ENCODE data around the gene HECA.
"Not testable (repeated sequence)": the region's sequence is repeated elsewhere in the genome, so short reads cannot be mapped to it uniquely, and the experiment has no call there.

Gene HECA, protein sequence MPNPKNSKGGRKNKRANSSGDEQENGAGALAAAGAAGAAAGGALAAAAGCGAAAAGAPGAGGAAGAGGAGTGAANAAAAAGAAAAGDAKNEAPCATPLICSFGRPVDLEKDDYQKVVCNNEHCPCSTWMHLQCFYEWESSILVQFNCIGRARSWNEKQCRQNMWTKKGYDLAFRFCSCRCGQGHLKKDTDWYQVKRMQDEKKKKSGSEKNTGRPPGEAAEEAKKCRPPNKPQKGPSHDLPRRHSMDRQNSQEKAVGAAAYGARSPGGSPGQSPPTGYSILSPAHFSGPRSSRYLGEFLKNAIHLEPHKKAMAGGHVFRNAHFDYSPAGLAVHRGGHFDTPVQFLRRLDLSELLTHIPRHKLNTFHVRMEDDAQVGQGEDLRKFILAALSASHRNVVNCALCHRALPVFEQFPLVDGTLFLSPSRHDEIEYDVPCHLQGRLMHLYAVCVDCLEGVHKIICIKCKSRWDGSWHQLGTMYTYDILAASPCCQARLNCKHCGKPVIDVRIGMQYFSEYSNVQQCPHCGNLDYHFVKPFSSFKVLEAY

DNA sequence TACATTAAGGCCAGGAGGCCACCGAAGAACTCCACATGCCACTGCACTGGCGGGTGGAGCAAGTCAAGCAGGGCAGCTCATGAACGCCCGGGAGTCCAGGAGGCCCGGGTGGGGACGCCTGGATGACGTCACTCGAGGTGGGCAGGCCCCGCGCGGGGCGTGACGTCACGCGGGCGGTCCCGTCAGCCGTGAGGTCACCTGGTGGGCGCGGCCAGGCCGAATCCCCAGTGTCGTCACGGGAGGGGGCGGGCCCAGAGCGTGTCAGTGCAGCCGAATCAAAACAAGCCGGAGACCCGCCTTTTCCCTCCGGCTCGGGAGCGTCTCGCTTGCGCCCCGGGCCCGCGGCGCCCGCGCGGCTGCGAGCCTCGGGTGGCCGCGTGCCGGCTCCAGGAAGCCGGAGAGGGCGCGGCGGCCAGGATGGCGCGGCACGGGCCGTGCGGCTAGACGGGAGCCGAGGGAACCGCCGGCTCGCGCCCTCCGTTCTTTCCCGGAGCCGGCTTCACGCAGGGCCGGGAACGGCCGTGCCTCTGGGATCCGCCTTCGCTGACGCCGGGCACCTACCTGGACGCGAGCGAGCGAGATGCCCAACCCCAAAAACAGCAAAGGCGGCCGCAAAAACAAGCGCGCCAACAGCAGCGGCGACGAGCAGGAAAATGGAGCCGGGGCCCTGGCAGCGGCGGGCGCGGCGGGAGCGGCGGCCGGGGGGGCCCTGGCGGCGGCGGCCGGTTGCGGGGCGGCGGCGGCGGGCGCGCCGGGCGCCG lies at the start of gene HECA:
TSS of gene HECA (plus strand) at position 264 of the 761 bp plus-strand sequence. CDS start at position 581, 317 bp downstream.
- DNase-seq: peak; percentile 98 to 99

DNA sequence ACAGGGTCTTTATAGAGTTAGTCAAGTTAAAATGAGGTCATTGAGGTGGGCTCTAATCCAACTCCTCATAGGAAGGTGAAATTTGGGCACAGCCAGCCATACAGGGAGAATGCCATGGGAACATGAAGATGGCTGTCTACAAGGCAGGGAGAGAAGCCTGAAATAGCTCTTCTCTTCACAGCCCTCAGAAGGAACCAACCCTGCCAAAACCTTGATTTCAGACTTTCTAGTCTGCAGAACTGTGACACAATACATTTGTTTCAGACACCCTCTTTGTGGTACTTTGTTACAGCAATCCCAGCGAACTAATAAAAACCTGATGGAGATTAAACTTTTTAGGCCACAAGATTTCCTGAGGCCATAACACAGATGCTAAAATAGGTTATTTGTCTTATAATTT lies 43.1 kb upstream of the HECA start:
- DNase-seq: no peak

DNA sequence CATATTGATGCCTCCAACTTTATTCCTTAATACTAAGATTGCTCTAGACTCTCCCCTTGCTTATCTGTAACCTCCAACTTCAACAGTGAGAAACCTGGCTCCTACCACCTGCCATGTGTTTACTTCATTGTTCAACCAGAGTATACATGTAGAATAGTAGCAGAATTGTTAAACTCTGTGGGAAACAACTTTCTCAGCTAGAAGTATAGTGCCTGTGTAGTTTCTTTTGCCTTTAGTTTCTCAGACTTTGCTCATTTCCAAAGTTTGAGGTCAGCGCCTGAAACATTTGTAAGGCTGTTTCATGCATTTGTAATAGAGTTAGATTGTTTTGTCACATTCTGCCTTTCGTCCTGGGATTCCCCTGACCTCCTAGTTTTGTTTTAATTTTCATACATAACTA lies 34.9 kb upstream of the HECA start:
- no peak for DNase-seq

DNA sequence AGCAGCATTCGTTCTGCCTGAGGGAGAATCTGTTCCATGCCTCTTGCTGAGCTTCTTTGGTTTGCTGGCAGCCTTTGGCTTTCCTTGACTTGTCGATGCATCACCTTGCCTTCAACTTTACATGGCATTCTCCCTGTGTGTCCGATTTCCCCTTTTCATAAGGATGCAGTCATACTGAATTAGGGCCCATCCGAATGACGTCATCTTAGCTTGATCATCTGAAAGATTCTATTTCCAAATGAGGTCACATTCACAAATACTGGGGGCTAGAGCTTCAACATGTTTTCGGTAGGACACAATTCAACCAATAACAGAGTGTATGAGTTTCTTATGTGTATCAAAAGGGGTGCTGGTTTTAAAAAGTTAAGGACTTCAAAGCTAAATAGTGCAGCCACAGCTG lies 27.8 kb upstream of the HECA start:
- DNase-seq: no peak

DNA sequence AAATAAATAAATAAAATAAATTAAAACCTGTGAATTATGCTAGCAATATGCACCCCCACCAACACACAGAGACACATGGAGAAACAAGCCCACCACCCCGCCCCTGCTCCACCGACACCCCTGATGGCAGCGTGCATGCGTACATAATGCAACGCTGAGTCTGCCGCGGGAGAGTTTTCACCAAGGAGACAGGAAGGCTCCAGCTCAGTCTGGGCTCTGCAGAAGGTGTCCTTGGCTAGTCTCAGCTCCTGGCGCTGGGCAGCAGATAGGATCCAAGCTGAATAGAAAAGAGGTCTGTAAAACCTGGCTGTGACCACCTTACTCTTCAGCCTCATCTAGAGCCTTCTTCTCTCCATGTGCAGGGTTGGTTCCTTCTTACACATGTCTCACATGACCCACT lies 26.5 kb upstream of the HECA start:
- no peak for DNase-seq

DNA sequence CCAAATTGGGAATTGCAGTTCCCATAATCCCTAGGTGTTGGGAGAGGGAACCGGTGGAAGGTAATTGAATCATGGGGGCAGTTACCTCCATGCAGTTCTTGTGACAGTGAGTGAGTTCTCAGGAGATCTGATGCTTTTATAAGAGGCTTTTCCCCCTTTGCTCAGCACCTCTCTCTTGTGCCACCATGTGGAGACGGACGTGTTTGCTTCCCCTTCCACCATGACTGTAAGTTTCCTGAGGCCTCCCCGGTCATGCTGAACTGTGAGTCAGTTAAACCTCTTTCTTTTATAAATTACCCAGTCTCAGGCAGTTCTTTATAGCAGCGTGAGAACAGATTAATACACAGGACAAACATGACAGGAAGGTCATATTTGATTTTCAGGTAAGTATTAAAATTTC lies 25.3 kb upstream of the HECA start:
- DNase-seq: peak; percentile 19 to 41

DNA sequence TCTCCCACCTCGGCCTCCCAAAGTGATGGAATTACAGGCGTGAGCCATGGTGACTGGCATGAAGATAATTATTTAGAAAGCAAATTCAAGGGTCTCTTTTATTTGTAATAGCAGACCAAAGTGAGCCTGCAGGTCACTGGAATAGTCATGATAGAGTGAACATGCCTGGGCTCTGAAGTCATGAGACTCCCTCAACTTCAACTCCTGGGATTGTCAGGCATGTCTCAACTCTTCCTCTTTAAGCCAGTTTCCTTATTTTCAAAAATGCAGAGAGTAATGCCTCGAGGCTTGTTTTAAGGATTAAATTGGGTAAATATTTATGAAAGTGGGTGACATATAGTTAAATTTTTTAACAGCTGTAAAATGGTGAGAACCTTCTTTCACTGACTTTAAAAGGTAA lies 22.7 kb upstream of the HECA start:
- DNase-seq: no peak

DNA sequence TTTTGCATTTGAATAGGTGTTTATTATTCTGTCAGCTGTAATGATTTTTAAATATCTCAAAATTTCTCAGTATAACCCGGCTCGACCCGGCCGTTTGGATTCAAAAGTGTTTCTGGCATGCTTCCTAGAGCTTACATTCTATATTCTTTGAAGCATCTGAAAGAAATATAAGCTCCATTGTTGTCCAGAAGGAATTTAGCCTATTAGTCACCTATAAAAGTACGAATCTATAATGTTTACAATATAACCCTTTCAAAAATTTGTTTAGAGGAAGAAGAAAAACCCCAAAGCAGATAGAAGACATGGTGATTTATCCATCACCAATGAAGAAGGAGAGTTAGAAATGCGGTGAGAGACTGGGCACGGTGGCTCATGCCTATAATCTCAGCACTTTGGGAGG lies 22.3 kb upstream of the HECA start:
- no peak for DNase-seq

DNA sequence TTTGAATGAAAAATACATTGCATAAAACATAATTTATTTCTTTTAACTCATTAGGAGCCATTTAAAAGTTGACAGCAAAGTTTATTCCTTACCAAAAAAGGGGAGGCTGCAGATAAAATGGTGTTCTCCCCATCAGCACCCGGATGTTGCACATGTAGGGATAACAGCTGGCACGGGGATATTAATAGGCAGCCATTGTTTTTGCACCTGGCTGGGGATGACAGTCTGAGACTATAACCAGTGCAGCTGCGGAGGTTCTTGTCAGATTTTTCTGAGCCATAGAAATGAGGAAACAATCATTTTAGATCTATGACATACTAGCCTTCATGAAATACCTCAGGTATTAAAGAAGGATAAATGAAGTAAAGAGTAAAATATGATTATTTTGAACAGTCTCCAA lies 20.1 kb upstream of the HECA start:
- no peak for DNase-seq

DNA sequence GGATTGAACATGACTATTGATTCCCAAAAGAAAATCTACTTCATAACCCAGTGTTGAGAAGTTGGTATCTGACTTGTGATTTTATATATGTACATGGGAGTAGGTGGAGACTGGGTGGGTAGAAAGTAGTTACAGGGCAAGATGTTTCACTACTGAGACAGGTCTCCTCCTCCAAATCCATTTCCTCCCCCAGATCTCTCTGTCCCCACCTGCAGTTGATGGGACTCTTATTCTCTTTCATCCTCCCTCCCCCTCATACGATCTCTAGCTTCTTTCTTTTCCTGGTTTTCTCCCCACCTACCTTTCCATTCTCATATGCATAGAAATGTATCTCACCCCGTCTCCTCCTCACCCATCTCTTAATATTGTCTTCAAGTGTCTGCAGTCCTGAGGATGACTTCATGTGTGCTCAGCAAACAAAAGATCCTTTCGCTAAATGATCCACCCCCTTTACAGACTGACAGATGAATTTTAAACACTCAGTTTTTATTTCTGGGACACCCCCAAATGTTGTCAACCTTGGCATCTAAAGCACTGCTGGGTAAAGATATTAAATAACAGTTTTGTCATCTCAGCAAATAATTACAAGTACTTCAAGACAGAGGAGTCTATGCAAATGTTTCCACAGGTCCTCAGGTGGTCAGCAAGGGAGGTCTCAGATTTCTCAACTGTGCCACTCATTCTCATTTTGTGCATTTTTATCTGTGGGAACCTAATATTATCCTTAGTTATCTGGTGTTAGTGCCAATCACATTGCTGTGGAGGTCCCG lies 18.7 kb upstream of the HECA start:
- DNase-seq: no peak

DNA sequence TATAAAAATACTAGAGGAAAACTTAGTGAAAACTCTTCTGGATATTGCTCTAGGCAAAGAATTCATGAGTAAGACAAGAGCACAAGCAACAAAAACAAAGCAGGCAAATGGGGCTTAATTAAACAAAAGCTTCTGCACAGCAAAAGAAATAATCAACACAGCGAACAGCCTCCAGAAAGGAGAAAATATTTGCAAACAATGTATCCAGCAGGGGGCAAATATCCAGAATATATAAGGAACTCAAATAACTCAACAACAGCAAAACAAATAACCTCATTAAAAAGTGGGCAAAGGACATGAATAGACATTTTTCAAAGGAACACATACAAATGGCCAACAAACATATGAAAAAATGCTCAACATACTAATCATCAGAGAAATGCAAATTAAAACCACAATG lies 17.1 kb upstream of the HECA start:
- DNase-seq: no peak

DNA sequence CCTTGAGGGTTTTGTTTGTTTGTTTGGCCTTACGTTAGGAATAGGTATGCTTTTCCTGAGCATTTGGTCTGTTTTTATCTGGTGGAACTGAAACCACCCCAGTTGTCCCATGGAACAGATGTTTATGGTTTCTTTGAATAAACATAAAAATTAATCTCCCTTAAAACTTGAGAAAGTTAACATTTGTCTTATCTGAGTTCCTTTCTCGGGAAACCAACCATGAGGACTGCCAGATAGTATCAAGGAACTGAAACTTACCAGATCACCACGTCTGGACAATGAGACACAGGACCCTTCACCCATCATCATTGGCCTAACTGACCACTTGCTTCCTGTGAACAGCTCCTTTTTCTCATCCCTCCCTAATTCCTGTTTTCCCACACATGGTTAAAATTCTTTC lies 15.3 kb upstream of the HECA start:
- DNase-seq: no peak

DNA sequence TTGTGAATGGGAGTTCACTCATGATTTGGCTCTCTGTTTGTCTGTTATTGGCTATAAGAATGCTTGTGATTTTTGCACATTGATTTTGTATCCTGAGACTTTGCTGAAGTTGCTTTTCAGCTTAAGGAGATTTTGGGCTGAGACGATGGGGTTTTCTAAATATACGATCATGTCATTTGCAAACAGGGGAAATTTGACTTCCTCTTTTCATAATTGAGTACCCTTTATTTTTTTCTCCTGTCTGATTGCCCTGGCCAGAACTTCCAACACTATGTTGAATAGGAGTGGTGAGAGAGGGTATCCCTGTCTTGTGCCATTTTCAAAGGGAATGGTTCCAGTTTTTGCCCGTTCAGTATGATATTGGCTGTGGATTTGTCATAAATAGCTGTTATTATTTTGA lies 12.1 kb upstream of the HECA start:
- DNase-seq: not testable (repeated sequence)

DNA sequence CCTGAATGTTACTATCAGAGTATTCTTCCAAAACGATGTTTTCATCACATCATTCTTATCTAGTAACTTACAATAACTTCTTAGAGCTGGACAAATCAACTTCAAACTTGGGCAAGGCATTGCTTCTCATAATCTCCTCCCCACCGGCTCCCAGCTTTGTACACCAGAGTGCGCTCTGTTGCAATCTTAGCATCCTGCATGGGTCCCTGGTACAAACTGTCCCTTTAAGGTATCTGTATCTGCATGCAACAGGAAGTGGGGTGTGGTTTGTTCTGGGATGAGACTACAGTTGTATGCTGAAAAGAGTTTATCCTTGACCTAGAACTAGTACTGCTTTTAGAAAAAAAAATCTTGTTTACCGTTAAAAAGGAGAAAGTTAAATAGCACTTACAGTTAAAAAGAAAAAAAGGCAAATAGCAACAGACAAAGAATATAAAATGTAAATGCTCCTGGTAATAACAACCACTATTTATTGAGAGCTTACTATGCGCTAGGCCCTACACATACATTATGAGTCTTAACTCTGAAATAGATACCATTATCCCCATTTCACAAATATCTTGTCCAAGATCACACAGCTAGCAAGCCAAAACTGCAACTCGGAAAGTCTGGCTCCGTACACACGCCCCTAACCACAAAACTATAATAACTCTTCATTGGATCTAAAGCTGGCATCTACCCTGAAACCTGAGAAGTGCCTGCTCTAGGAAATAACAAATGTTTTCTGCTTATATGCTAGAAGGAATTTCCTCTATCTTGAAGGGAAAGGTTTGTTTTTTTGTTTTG lies 9.8 kb upstream of the HECA start:
- peak; percentile 83 to 87 for DNase-seq

DNA sequence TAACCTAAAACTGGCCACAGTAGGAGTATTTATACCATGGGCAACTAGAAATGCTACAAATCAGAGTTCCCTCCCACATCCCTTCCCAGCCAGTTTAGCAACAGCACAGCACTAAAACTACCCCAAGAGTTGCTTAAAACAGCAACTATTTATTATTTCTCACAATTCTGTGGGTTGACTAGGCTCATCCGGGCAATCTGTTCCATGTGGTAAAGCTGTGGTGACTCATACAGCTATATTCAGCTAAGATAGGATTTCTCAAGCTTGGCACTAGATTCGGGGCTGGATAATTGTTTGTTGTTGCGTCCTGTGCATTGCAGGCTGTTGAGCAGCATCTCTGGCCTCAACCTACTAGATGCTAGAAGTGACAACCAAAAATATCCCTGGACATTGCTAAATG lies 8.6 kb upstream of the HECA start:
- DNase-seq: peak; percentile 32 to 41

DNA sequence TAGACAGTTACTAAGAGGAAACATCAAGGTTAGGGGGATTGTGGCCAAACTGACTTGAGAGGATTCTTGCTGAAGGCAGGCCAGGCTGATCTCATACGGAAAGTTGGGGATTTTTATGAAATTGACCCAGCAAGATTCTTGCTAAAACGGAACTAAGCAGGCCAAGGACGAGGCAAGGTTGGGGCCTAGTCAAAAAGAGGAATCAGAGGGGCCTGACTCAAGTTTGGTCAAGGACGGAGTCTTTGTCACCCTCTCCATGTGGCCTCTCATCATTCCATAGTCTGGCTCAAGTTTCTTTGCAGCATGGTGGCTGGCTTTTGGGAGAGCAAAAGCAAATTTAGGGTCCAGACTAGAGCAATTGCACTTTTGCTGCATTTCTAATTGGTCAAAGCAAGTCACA lies 7.9 kb upstream of the HECA start:
- no peak for DNase-seq

DNA sequence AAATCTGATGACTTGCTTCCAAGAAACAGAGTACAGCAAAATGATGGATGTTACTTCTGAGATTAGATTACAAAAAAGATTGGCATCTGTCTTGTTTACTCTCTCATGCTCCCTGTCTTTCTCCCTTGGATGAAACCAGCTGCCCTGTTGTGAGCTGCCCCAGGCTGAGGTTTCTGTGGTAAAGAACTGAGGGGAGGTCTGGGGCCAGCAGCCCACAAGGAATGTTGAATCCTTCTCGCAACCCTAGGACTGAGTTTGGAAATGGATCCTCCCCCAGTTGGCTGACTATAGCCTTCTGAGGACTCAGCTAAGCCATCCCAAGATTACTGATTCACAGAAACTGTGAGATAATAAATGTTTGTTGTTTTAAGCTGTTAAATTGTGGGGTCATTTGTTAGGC lies 5.6 kb upstream of the HECA start:
- no peak for DNase-seq

DNA sequence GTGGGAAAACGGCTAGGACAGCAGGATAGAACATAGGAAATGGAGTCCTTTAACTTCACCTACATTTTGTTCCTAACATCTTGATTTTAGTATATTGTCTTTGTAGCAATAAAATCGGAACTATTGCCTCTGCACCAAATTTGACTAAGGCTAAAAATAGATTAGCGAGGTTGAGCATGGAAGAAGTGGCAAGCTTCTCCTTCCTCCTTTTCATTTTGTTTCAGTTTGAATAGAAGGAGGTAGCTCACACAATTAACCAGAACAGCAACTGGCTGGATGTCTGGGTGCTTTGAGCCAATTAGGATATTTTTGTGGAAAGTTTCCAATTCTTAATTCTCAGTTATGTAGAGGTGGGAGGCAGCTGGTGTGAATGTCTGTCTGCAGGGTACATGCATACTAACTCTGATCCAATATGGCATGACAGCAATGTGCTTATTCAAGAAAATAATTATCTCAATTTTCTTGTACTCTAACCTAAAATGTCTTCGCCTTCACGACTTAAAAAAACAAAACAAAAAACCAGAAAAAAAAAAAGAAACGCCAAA lies 3.1 kb upstream of the HECA start:
- no peak for DNase-seq

DNA sequence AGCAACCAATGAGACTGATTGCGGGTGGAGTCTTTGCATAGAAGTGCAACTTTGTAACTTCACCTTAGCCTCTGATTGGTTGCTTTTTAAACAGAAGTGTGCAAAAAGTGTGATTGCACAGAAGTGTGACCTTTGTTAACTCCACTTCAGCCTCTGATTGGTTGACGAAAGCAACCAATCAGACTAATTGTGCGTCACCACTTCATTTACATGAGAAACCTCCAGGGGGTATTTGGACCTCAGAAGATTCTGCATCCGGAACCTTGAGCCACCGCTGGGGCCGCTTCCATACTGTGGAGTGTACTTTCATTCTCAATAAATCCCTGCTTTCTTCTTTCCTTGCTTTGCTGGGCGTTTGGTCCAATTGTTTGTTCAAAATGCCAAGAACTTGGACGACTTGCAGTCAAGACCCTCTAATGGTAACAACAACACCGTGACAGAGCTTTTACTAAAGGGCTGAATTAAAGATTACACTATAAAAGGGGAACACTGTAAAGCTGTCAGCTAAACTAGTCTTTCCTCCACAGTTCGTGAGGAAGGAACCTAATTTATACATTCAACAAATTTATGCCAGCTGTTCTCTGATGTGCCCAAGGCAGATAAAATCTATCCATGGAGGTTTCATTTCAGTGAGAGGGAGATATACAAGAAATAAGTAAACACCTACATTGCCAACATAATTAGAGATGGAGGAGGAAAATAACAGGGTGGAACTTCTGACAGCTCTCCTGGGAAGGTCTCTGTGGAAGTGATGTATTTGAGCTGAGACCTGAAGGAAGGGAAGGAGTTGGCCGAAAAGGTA lies 1.4 kb upstream of the HECA start:
- peak in 1 of 2 donors; percentile 41 for DNase-seq

DNA sequence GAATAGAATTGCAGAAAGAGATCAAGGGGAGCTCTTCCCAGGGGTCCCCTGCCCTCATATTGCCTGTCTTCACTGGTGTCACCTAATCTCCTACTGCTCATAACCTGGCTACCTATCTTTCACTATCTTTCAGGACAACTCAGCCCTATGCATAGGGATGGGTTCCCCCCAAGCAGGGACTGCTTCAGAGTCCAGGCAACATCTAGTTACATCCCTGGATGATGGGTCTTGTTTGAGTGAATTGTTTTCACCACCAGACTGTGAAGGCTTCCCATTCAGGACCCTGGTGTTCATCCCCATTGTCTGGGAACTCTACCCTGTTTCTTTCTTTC lies 850 bp upstream of the HECA start:
- no peak for DNase-seq
